GM06990 (cell line): ENCODE results near the gene HRC.

Source experiments
- DNase-seq: peaks from one replicate; pipeline ENCODE4 v3.0.0-alpha.2; 2011; ENCODE audit not compliant: insufficient read length; ENCODE audit errors: extremely low read depth
- H3K27me3 ChIP-seq: replicated peaks from 2 replicates; pipeline ENCODE4 v1.6.0; 2011; ENCODE audit warnings: low read length; ENCODE audit not compliant: control insufficient read depth, insufficient read depth
- H3K36me3 ChIP-seq: 2 replicates; pipeline ENCODE4 v1.5.1; 2011; ENCODE audit warnings: low read length; ENCODE audit not compliant: control insufficient read depth, insufficient read depth
- H3K4me3 ChIP-seq: replicated peaks from 2 replicates; pipeline ENCODE4 v1.5.1; 2011; ENCODE audit warnings: low read depth, mild to moderate bottlenecking, control low read depth, low read length
- TF ChIP-seq, protein P1 (sequence below): IDR thresholded peaks from 2 replicates; pipeline ENCODE4 v1.5.1; 2011; ENCODE audit warnings: low read length, control low read depth, mild to moderate bottlenecking, inconsistent platforms; ENCODE audit not compliant: insufficient read depth, poor library complexity, severe bottlenecking

Gene HRC

GRCh38 chr19:49155005-49155819 lies at the start of gene HRC:
Gene HRC (minus strand): TSS chr19:49155396. CDS start chr19:49155237, 159 bp downstream.
- no peaks in the 10 kb centered on the region for H3K36me3 ChIP-seq
- peaks cover 3% of the 10 kb centered on the region for H3K27me3 ChIP-seq
- no peak for DNase-seq
- TF ChIP-seq, protein P1, sequence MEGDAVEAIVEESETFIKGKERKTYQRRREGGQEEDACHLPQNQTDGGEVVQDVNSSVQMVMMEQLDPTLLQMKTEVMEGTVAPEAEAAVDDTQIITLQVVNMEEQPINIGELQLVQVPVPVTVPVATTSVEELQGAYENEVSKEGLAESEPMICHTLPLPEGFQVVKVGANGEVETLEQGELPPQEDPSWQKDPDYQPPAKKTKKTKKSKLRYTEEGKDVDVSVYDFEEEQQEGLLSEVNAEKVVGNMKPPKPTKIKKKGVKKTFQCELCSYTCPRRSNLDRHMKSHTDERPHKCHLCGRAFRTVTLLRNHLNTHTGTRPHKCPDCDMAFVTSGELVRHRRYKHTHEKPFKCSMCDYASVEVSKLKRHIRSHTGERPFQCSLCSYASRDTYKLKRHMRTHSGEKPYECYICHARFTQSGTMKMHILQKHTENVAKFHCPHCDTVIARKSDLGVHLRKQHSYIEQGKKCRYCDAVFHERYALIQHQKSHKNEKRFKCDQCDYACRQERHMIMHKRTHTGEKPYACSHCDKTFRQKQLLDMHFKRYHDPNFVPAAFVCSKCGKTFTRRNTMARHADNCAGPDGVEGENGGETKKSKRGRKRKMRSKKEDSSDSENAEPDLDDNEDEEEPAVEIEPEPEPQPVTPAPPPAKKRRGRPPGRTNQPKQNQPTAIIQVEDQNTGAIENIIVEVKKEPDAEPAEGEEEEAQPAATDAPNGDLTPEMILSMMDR: no peak
- H3K4me3 ChIP-seq: no peak within 1 kb of the TSS

DNA sequence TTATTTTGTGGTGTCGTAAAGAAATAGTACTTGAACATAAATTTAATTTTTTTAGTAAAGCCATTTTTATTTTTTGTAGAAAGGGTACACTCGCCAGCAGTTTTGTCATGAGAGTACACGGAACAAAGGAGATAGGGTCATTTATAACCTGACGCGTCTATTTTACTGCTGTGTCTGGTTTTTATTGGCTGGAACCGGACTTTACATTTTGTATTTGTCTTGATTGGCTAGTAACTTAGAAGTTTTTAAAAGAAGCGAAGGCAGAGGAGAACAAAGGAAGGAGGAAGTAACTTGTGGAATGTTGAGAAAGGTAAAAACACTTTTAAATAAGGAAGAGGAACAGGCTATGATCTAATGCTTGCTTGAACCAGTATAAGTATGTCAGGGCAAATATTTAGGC lies 45.8 kb upstream of the HRC start:
- H3K36me3 ChIP-seq: no peaks in the 10 kb centered on the region
- H3K27me3 ChIP-seq: no peaks in the 10 kb centered on the region; the same call in 1 of the 2 replicates
- no peak for DNase-seq
- H3K4me3 ChIP-seq: no peak overlapping the region
- TF ChIP-seq, protein P1: no peak

DNA sequence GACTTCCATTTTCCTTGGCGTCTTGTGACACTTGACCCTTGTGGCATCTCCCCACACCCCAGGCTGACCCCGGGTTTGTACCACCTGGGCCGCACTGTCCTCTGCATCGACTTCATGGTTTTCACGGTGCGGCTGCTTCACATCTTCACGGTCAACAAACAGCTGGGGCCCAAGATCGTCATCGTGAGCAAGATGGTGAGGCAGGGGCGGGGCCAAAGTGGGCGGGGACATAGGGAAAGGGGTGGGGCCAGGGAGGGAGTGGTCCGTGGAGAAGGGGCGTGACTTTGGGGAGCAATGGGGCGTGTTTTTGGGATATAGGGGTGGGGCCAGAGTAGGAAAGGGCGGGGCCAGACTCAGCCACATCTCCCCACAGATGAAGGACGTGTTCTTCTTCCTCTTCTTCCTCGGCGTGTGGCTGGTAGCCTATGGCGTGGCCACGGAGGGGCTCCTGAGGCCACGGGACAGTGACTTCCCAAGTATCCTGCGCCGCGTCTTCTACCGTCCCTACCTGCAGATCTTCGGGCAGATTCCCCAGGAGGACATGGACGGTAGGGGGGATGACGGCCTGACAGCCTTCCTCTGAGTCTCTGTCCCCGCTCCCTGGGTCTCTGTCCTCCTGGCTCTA lies 45.2 kb upstream of the HRC start:
- H3K4me3 ChIP-seq: no peak overlapping the region
- no peaks in the 10 kb centered on the region; the same call in 1 of the 2 replicates for H3K27me3 ChIP-seq
- DNase-seq: no peak
- TF ChIP-seq, protein P1: no peak
- no peaks in the 10 kb centered on the region for H3K36me3 ChIP-seq

DNA sequence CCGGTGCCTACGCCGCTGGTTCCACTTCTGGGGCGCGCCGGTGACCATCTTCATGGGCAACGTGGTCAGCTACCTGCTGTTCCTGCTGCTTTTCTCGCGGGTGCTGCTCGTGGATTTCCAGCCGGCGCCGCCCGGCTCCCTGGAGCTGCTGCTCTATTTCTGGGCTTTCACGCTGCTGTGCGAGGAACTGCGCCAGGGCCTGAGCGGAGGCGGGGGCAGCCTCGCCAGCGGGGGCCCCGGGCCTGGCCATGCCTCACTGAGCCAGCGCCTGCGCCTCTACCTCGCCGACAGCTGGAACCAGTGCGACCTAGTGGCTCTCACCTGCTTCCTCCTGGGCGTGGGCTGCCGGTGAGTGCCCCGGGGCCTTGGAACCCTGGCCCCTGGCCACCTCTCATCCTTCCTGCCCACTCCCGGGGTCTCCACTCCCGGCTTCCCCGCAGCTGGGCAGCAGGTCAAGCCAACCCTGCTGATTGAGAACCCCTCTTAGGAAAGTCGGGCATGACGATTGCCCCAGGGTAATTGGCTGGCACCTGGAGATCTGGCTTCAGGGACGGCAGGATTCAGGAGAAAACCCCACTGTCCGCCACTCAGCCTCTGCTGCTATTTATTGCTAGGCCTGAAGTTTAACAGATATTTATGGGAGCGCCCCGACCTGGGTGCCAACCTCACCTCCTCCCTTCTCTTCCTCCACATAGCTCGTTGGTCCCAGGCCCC lies 41.5 kb upstream of the HRC start:
- TF ChIP-seq, protein P1: no peak
- Histone ChIP-seq H3K4me3 (no peak overlapping the region), H3K36me3 (no peaks in the 10 kb centered on the region), H3K27me3 (no peaks in the 10 kb centered on the region; the same call in 1 of the 2 replicates)
- DNase-seq: no peak

DNA sequence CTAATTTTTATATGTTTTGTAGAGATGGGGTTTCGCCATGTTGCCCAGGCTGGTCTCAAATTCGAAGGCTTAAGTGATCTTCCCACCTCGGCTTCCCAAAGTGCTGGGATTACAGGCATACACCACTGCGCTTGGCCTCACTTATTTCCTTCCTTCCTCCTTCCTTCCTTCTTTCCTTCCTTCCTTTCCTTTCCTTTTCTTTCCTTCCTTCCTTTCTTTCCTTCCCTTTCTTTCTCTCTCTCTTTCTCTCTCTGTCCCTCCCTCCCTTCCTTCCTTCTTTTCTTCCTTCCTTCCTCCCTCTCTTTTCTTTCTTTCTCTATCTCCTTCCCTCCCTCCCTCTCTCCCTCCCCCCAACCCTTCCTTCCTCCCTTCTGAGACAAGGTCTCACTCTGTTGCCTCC lies 39.2 kb upstream of the HRC start:
- DNase-seq: no peak
- TF ChIP-seq, protein P1: no peak
- Histone ChIP-seq H3K4me3 (no peak overlapping the region), H3K27me3 (no peaks in the 10 kb centered on the region; the same call in 1 of the 2 replicates), H3K36me3 (no peaks in the 10 kb centered on the region)
